HG02885 (cell line): Measurements from ENCODE around the gene FRG2.
A peak's percentile ranks its signal among the peaks of the same experiment; 100 is the strongest.
"Not testable (repeated sequence)": the region's sequence is repeated elsewhere in the genome, so short reads cannot be mapped to it uniquely, and the experiment has no call there.

ENCODE experiments used
- ATAC-seq: cut with Tn5 transposase; IDR thresholded peaks from one replicate; pipeline ENCODE4 v1.9.1; 2021; ENCODE audit warnings: mild to moderate bottlenecking; ENCODE audit not compliant: unreplicated experiment, poor library complexity

The FRG2 gene

GRCh38 chr4:190016369-190017289 is 10.4 kb downstream of the FRG2 start:
- ATAC-seq, result no peak

GRCh38 chr4:190015538-190016368 is 11.3 kb downstream of the FRG2 start:
- ATAC-seq, result no peak

- peak; percentile 70 for ATAC-seq
Observed at GRCh38 chr4:190014771-190015537, 12.1 kb downstream of the FRG2 start.

- not testable (repeated sequence) for ATAC-seq
Observed at GRCh38 chr4:189989941-189990340, 37.1 kb downstream of the FRG2 start.

GRCh38 chr4:189988877-189989431 is 38.1 kb downstream of the FRG2 start:
- no peak for ATAC-seq

- ATAC-seq, result not testable (repeated sequence)
Observed at GRCh38 chr4:189985651-189986243, 41.3 kb downstream of the FRG2 start.

- ATAC-seq, result not testable (repeated sequence)
Observed at GRCh38 chr4:189984661-189985060, 42.4 kb downstream of the FRG2 start.

- not testable (repeated sequence) for ATAC-seq
Observed at GRCh38 chr4:189983916-189984526, 43.0 kb downstream of the FRG2 start.

- ATAC-seq, result no peak
Observed at GRCh38 chr4:189981970-189982369, 45.1 kb downstream of the FRG2 start.

- ATAC-seq, result not testable (repeated sequence)
Observed at GRCh38 chr4:189980292-189980691, 46.8 kb downstream of the FRG2 start.

GRCh38 chr4:189979196-189980047 is 47.6 kb downstream of the FRG2 start:
- ATAC-seq, result no peak
